C4-2B (cell line): ENCODE data around the gene XPO4.

Experiments
- ZFX ChIP-seq: fragments of 450-650 bp; IDR thresholded peaks from 2 replicates; pipeline ENCODE4 v1.6.1; 2017
- TF ChIP-seq, protein P1 (sequence below): fragments of 450-650 bp; conservative IDR thresholded peaks from 2 replicates; pipeline ENCODE4 v1.5.1; 2017; ENCODE audit warnings: mild to moderate bottlenecking

DNA sequence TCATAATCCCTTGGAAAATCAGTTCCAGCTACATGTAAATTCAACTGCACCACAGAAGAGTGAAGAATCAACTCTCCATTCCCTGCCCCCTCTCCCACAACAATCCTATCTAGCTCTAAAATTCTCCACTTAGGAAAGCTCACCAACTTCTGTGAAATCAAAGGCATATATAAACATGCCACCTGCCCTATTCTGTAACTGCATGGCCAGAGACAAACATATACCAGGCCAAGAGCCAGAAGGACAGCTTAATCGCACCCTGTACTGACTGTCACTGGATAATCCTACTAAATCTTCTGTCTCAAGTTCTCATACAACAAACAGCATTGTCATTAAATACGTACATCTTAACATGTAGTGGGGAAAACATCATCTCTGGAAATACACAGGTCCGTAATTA, 70.6 kb downstream of the XPO4 start:
- TF ChIP-seq, protein P1, sequence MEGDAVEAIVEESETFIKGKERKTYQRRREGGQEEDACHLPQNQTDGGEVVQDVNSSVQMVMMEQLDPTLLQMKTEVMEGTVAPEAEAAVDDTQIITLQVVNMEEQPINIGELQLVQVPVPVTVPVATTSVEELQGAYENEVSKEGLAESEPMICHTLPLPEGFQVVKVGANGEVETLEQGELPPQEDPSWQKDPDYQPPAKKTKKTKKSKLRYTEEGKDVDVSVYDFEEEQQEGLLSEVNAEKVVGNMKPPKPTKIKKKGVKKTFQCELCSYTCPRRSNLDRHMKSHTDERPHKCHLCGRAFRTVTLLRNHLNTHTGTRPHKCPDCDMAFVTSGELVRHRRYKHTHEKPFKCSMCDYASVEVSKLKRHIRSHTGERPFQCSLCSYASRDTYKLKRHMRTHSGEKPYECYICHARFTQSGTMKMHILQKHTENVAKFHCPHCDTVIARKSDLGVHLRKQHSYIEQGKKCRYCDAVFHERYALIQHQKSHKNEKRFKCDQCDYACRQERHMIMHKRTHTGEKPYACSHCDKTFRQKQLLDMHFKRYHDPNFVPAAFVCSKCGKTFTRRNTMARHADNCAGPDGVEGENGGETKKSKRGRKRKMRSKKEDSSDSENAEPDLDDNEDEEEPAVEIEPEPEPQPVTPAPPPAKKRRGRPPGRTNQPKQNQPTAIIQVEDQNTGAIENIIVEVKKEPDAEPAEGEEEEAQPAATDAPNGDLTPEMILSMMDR: no peak
- no peak for TF ChIP-seq ZFX
